HEK293 (cell line): ENCODE measurements around the gene CTTN.

Source experiments
- CTCF ChIA-PET: fragments of 350-600 bp; formaldehyde crosslinking; extraction: SDS; loops from one replicate; lab custom pipeline; 2021; ENCODE audit warnings: antibody characterized with exemption; lab: Yijun Ruan, JAX
- POLR2A ChIA-PET: fragments of 300-600 bp; formaldehyde crosslinking; extraction: SDS; loops from one replicate; lab custom pipeline; 2020; ENCODE audit warnings: antibody characterized with exemption, inconsistent platforms; lab: Yijun Ruan, JAX
- H3K27ac ChIP-seq: fragments of 200-500 bp; sonication (Bioruptor generic); 2 replicates; pipeline ENCODE4 v1.5.1; 2014; ENCODE audit warnings: low read depth, low read length, control low read depth, inconsistent platforms; ENCODE audit errors: extremely low read depth
- H3K36me3 ChIP-seq, 2 experiments: fragments of 200-500 bp in 1 of 2; sonication (Bioruptor generic) in 1 of 2; 1 replicate in 1 of 2; 2 replicates in 1 of 2; pipeline ENCODE4 v1.5.1; 2014 to 2017; ENCODE audit warnings: inconsistent platforms in 2 of 2, low read length in 2 of 2; ENCODE audit not compliant: control insufficient read depth in 2 of 2, insufficient read depth in 1 of 2
- H3K4me1 ChIP-seq: fragments of 200-500 bp; sonication (Bioruptor generic); 2 replicates; pipeline ENCODE4 v1.5.1; 2014; ENCODE audit warnings: mild to moderate bottlenecking, low read length, inconsistent platforms; ENCODE audit not compliant: control insufficient read depth, insufficient read depth
- H3K4me3 ChIP-seq: 2 replicates; pipeline ENCODE4 v1.5.1; 2011; ENCODE audit warnings: low read depth, mild to moderate bottlenecking, control low read depth, low read length, moderate library complexity
- H3K9me3 ChIP-seq: fragments of 200-500 bp; sonication (Bioruptor generic); 2 replicates; pipeline ENCODE4 v1.5.1; 2014; ENCODE audit warnings: low read depth, low read length, inconsistent platforms; ENCODE audit not compliant: control insufficient read depth, insufficient read depth
- EGR2 ChIP-seq: fragments of 450-650 bp; formaldehyde crosslinking; IDR thresholded peaks from 2 replicates; pipeline ENCODE4 v1.5.1; 2016; ENCODE audit warnings: low read depth, missing biosample characterization, missing genetic modification characterization
- GLI4 ChIP-seq: fragments of 450-650 bp; formaldehyde crosslinking; IDR thresholded peaks from 2 replicates; pipeline ENCODE4 v1.5.1; 2016; ENCODE audit warnings: missing biosample characterization, missing genetic modification characterization
- KLF16 ChIP-seq: fragments of 450-650 bp; formaldehyde crosslinking; IDR thresholded peaks from 2 replicates; pipeline ENCODE4 v1.5.1; 2017; ENCODE audit warnings: missing biosample characterization, missing genetic modification characterization
- KLF8 ChIP-seq: fragments of 450-650 bp; formaldehyde crosslinking; IDR thresholded peaks from 2 replicates; pipeline ENCODE4 v1.5.1; 2016; ENCODE audit warnings: missing biosample characterization, missing genetic modification characterization
- SCRT2 ChIP-seq: fragments of 450-650 bp; formaldehyde crosslinking; IDR thresholded peaks from 2 replicates; pipeline ENCODE4 v1.5.1; 2016; ENCODE audit warnings: missing biosample characterization, missing genetic modification characterization
- TCF7L2 ChIP-seq: IDR thresholded peaks from 2 replicates; pipeline ENCODE4 v1.6.1; 2011; ENCODE audit warnings: low read depth, mild to moderate bottlenecking, inconsistent platforms, low read length, moderate library complexity, borderline replicate concordance
- ZBTB7A ChIP-seq: fragments of 450-650 bp; formaldehyde crosslinking; IDR thresholded peaks from 2 replicates; pipeline ENCODE4 v1.5.1; 2016; ENCODE audit warnings: low read depth, missing biosample characterization, missing genetic modification characterization
- ZEB2 ChIP-seq: fragments of 450-650 bp; formaldehyde crosslinking; IDR thresholded peaks from 2 replicates; pipeline ENCODE4 v1.5.1; 2016; ENCODE audit warnings: missing biosample characterization, missing genetic modification characterization
- ZFP3 ChIP-seq: fragments of 450-650 bp; formaldehyde crosslinking; IDR thresholded peaks from 2 replicates; pipeline ENCODE4 v1.5.1; 2016; ENCODE audit warnings: low read depth, missing biosample characterization, missing genetic modification characterization
- ZNF10 ChIP-seq: fragments of 450-650 bp; formaldehyde crosslinking; IDR thresholded peaks from 2 replicates; pipeline ENCODE4 v1.5.1; 2017; ENCODE audit warnings: missing biosample characterization, missing genetic modification characterization
- ZNF114 ChIP-seq: fragments of 450-650 bp; formaldehyde crosslinking; IDR thresholded peaks from 2 replicates; pipeline ENCODE4 v1.5.0; 2017; ENCODE audit warnings: missing biosample characterization, missing genetic modification characterization
- ZNF140 ChIP-seq: fragments of 450-650 bp; formaldehyde crosslinking; IDR thresholded peaks from 2 replicates; pipeline ENCODE4 v1.5.1; 2016; ENCODE audit warnings: missing biosample characterization, missing genetic modification characterization
- ZNF157 ChIP-seq: fragments of 450-650 bp; formaldehyde crosslinking; IDR thresholded peaks from 2 replicates; pipeline ENCODE4 v1.5.1; 2016; ENCODE audit warnings: missing biosample characterization, missing genetic modification characterization
- ZNF223 ChIP-seq: fragments of 450-650 bp; formaldehyde crosslinking; IDR thresholded peaks from 2 replicates; pipeline ENCODE4 v1.5.1; 2016; ENCODE audit warnings: missing biosample characterization, missing genetic modification characterization
- ZNF239 ChIP-seq: fragments of 450-650 bp; formaldehyde crosslinking; IDR thresholded peaks from 2 replicates; pipeline ENCODE4 v1.5.1; 2016; ENCODE audit warnings: missing biosample characterization, missing genetic modification characterization
- ZNF354C ChIP-seq: fragments of 450-650 bp; formaldehyde crosslinking; IDR thresholded peaks from 2 replicates; pipeline ENCODE4 v1.5.1; 2016; ENCODE audit warnings: missing biosample characterization, missing genetic modification characterization, low read depth, borderline replicate concordance
- ZNF529 ChIP-seq: fragments of 450-650 bp; formaldehyde crosslinking; IDR thresholded peaks from 2 replicates; pipeline ENCODE4 v1.5.1; 2017; ENCODE audit warnings: missing genetic modification characterization, missing biosample characterization; ENCODE audit not compliant: insufficient replicate concordance
- ZNF621 ChIP-seq: fragments of 450-650 bp; formaldehyde crosslinking; IDR thresholded peaks from 2 replicates; pipeline ENCODE4 v1.5.1; 2017; ENCODE audit warnings: missing biosample characterization, missing genetic modification characterization
- ZNF624 ChIP-seq: fragments of 450-650 bp; formaldehyde crosslinking; IDR thresholded peaks from 2 replicates; pipeline ENCODE4 v1.5.1; 2017; ENCODE audit warnings: missing biosample characterization, missing genetic modification characterization
- ZNF654 ChIP-seq: fragments of 450-650 bp; formaldehyde crosslinking; IDR thresholded peaks from 2 replicates; pipeline ENCODE4 v1.5.1; 2016; ENCODE audit warnings: low read depth, missing biosample characterization, missing genetic modification characterization
- ZNF76 ChIP-seq: fragments of 450-650 bp; formaldehyde crosslinking; IDR thresholded peaks from 2 replicates; pipeline ENCODE4; 2016; ENCODE audit warnings: low read depth, missing biosample characterization, missing genetic modification characterization, borderline replicate concordance
- ZNF785 ChIP-seq: fragments of 450-650 bp; formaldehyde crosslinking; IDR thresholded peaks from 2 replicates; pipeline ENCODE4 v1.5.1; 2016; ENCODE audit warnings: missing biosample characterization, missing genetic modification characterization
- ZNF843 ChIP-seq: fragments of 450-650 bp; formaldehyde crosslinking; IDR thresholded peaks from 2 replicates; pipeline ENCODE4 v1.5.1; 2016; ENCODE audit warnings: missing biosample characterization, missing genetic modification characterization
- TF ChIP-seq, protein P1 (sequence below): IDR thresholded peaks from 2 replicates; pipeline ENCODE4 v1.6.1; 2011; ENCODE audit warnings: mild to moderate bottlenecking, low read depth, low read length, borderline replicate concordance
- TF ChIP-seq, protein P2 (sequence below): fragments of 450-650 bp; formaldehyde crosslinking; IDR thresholded peaks from 2 replicates; pipeline ENCODE4 v1.5.1; 2016; ENCODE audit warnings: missing biosample characterization, missing genetic modification characterization
- TF ChIP-seq, protein P3 (sequence below): fragments of 450-650 bp; IDR thresholded peaks from 2 replicates; pipeline ENCODE4 v1.5.1; 2018; ENCODE audit warnings: missing biosample characterization, mild to moderate bottlenecking, missing genetic modification characterization
- TF ChIP-seq, protein P4 (sequence below): fragments of 450-650 bp; formaldehyde crosslinking; IDR thresholded peaks from 2 replicates; pipeline ENCODE4 v1.5.1; 2016; ENCODE audit warnings: missing biosample characterization, missing genetic modification characterization
- TF ChIP-seq, protein P5 (sequence below): fragments of 450-650 bp; formaldehyde crosslinking; IDR thresholded peaks from 2 replicates; pipeline ENCODE4 v1.5.1; 2016; ENCODE audit warnings: missing biosample characterization, missing genetic modification characterization, borderline replicate concordance

Gene CTTN

DNA sequence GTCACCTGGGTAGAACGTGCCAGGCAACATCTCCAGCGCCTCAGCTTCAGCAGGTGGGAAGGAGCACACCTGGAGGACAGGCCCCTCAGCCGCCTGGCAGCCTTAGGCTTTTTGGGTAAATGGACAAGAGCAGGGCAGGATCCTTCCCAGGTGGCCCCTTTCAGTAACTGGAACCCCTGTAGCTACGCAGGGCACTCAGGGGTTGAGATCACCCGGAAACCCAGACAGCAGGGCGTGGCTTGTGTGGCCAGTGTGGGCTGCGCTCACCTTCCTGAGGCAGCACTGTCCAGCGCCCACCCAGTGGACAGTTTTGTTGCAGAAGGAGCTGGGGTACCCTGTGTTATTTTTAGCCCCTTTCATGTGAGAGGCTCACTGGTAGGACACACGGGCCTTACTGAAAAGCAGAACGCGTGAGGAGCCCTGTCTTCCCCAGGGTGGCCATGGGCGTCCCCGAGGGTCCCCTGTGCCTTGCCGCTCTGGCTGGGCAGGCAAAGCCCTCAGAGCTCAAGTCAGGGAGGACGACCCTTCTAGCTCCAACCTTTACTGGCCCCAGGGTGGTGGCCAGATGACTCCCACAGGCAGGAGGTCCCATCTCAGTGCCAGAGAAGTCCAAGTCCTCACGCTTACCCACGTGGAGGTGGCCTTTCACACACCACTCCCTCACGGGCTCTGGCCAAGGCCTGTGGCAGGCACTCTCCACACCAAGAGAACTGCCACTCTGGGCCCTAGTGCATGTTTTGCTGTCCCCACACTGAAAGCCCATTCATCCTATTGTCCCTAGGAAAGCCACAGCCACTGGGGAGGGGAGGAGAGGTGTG is 75.8 kb downstream of the CTTN start:
- ChIA-PET CTCF (interaction anchor here (0.7 to 0.8 kb wide), 2 partner anchors 15 to 282 kb away, joined by 3 to 4 read pairs; no protein-coding TSS in a partner anchor), POLR2A (no interaction called here)
- TF ChIP-seq ZNF239 (tag by site-specific recombination), result no peak
- TF ChIP-seq ZBTB7A (tag by site-specific recombination), result no peak
- TF ChIP-seq ZNF654 (tag by site-specific recombination), result no peak
- TF ChIP-seq ZNF10 (tag by site-specific recombination), result no peak
- TF ChIP-seq ZNF785 (tag by site-specific recombination), result no peak
- TF ChIP-seq GLI4 (tag by site-specific recombination), result no peak
- TF ChIP-seq ZNF529, result no peak
- TF ChIP-seq ZNF114, result no peak
- no peak for TF ChIP-seq EGR2 (tag by site-specific recombination)
- TF ChIP-seq, protein P1, sequence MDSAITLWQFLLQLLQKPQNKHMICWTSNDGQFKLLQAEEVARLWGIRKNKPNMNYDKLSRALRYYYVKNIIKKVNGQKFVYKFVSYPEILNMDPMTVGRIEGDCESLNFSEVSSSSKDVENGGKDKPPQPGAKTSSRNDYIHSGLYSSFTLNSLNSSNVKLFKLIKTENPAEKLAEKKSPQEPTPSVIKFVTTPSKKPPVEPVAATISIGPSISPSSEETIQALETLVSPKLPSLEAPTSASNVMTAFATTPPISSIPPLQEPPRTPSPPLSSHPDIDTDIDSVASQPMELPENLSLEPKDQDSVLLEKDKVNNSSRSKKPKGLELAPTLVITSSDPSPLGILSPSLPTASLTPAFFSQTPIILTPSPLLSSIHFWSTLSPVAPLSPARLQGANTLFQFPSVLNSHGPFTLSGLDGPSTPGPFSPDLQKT, result no peak
- no peak for TF ChIP-seq ZNF76 (tag by site-specific recombination)
- TF ChIP-seq, protein P2, sequence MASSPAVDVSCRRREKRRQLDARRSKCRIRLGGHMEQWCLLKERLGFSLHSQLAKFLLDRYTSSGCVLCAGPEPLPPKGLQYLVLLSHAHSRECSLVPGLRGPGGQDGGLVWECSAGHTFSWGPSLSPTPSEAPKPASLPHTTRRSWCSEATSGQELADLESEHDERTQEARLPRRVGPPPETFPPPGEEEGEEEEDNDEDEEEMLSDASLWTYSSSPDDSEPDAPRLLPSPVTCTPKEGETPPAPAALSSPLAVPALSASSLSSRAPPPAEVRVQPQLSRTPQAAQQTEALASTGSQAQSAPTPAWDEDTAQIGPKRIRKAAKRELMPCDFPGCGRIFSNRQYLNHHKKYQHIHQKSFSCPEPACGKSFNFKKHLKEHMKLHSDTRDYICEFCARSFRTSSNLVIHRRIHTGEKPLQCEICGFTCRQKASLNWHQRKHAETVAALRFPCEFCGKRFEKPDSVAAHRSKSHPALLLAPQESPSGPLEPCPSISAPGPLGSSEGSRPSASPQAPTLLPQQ (tag by site-specific recombination), result no peak
- no peak for TF ChIP-seq ZNF140 (tag by site-specific recombination)
- no peak for TF ChIP-seq ZNF354C
- no peak for TF ChIP-seq ZNF223 (tag by site-specific recombination)
- no peak for TF ChIP-seq TCF7L2
- TF ChIP-seq ZNF843 (tag by site-specific recombination), result no peak
- TF ChIP-seq, protein P3, sequence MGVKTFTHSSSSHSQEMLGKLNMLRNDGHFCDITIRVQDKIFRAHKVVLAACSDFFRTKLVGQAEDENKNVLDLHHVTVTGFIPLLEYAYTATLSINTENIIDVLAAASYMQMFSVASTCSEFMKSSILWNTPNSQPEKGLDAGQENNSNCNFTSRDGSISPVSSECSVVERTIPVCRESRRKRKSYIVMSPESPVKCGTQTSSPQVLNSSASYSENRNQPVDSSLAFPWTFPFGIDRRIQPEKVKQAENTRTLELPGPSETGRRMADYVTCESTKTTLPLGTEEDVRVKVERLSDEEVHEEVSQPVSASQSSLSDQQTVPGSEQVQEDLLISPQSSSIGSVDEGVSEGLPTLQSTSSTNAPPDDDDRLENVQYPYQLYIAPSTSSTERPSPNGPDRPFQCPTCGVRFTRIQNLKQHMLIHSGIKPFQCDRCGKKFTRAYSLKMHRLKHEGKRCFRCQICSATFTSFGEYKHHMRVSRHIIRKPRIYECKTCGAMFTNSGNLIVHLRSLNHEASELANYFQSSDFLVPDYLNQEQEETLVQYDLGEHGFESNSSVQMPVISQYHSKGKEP, result no peak
- Histone ChIP-seq H3K4me1 (no peaks in the 10 kb centered on the region), H3K9me3 (no peaks in the 10 kb centered on the region), H3K36me3 (no peaks in the 10 kb centered on the region), H3K27ac (no peak overlapping the region), H3K4me3 (no peak overlapping the region)

DNA sequence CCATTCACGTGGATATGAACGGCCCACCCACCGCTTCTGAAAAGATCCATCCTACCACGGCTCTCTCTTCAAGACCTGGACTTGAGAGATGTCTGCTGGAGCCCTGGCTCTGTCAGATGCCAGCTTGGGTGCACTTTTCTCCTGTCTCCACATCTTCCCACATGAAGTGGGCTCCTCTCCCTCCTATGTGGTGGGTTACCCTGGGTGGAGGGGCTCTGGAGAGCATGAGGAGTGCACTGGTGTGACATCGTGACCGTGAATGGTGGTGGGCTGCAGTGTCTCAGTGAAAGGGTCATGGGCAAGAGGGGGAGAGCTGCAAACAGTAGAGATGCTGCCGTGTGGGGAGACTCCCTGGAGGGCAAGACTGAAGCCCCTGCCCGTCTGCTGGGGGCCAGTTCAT is 76.4 kb downstream of the CTTN start:
- Histone ChIP-seq H3K4me3 (no peak overlapping the region), H3K27ac (no peak overlapping the region), H3K9me3 (no peaks in the 10 kb centered on the region), H3K36me3 (no peaks in the 10 kb centered on the region), H3K4me1 (no peaks in the 10 kb centered on the region)
- ChIA-PET POLR2A (no interaction called here), CTCF (interaction anchor here (0.7 kb wide), 1 partner anchor 281 kb away, joined by 3 read pairs; no protein-coding TSS in a partner anchor)
- TF ChIP-seq ZFP3 (tag by site-specific recombination) (no peak), ZNF621 (tag by site-specific recombination) (no peak), SCRT2 (tag by site-specific recombination) (no peak), ZNF624 (tag by site-specific recombination) (no peak), ZNF157 (tag by site-specific recombination) (no peak), ZEB2 (tag by site-specific recombination) (no peak), KLF8 (tag by site-specific recombination) (no peak), KLF16 (no peak)
- TF ChIP-seq, protein P4, sequence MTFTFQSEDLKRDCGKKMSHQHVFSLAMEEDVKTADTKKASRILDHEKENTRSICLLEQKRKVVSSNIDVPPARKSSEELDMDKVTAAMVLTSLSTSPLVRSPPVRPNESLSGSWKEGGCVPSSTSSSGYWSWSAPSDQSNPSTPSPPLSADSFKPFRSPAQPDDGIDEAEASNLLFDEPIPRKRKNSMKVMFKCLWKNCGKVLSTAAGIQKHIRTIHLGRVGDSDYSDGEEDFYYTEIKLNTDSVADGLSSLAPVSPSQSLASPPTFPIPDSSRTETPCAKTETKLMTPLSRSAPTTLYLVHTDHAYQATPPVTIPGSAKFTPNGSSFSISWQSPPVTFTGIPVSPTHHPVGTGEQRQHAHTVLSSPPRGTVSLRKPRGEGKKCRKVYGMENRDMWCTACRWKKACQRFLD (tag by site-specific recombination), result no peak
- TF ChIP-seq, protein P5, sequence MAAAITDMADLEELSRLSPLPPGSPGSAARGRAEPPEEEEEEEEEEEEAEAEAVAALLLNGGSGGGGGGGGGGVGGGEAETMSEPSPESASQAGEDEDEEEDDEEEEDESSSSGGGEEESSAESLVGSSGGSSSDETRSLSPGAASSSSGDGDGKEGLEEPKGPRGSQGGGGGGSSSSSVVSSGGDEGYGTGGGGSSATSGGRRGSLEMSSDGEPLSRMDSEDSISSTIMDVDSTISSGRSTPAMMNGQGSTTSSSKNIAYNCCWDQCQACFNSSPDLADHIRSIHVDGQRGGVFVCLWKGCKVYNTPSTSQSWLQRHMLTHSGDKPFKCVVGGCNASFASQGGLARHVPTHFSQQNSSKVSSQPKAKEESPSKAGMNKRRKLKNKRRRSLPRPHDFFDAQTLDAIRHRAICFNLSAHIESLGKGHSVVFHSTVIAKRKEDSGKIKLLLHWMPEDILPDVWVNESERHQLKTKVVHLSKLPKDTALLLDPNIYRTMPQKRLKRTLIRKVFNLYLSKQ (tag by site-specific recombination), result no peak
